HG02943 (cell line): ENCODE data around the gene CLDN14.
A peak's percentile ranks its signal among the peaks of the same experiment; 100 is the strongest.

ENCODE experiments used
- ATAC-seq: cut with Tn5 transposase; IDR thresholded peaks from one replicate; pipeline ENCODE4 v1.9.1; 2021; ENCODE audit warnings: mild to moderate bottlenecking, low read depth, moderate library complexity; ENCODE audit not compliant: unreplicated experiment

Gene CLDN14

DNA sequence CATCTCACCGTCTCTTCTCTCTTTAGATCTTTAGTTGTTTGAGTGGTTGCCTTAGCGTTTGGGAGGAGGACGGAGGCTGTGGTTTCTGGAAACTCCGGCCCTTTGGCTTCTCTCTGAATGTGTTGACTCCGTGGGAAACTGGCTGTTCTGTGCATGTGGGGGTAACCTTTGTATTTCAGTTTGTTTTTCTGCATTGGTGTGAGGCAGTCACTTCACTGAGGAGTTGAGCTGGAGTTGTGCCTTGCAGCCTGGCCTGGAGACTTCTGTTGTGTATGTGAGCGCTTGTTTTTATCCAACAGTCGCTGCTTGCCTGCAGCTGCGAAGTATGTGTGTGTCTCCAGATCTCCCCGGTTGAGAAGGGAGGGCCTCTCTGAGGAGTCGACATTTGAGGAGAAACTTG is 33.6 kb downstream of the CLDN14 start:
- ATAC-seq, result no peak

DNA sequence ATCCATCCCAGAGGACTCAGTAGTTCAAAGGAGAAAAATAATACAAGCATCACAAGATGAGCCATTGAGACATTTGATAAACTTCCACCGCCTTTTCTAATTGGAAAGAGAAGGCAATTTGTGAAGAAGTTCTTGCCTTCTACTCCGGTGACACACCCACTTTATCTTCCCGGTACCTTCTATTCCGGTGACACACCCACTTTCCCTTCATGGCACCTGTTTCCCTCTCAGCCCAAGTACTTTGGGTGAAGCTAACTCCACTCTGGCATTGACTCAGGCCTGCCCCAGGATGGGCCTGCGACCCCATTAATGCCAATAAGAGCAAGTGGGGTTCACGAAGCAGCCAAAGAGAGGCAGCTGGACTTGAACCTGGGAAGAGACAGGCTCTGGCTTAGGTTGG is 38.2 kb downstream of the CLDN14 start:
- no peak for ATAC-seq

GRCh38 chr21:36437745-36438128 is 42.2 kb downstream of the CLDN14 start:
- no peak for ATAC-seq

DNA sequence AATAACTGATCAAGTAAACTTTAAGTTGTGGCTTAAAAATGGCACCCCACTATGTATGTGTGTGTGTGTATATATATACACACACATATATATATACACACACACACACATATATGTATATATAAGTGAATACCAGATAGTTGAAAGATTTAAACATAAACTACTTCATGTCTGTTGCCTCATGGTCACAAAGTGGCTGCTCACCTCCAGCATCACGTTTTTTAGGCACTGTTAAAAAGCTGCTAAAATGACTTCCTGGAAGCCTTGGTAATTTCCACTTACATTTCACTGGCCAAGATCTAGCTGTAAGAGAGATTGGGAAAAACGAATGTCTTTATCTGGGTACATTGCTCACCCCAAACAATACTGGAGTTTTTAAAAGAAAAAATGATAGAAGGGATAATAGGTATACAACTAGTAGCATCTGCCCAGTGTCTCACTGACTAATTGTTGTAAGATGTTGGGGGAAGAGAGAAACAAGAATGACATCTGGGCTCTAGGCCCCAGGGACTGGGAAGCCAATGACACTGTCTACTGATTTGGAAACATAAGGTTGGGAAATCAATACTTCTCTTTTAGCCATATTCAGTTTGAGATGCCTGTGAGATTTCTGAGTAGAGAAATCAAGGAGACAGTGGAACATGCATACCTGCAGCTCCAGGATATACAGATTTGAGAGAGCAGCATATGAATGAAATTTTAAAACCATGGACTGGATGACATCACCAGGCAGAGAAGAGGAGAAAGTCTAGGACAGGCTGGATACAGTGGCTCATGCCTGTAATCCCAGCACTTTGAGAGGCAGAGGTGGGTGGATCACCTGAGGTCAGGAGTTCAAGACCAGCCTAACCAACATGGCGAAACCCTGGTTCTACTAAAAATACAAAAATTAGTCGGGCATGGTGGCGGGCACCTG is 42.8 kb downstream of the CLDN14 start:
- no peak for ATAC-seq

GRCh38 chr21:36434144-36434543 is 45.8 kb downstream of the CLDN14 start:
- no peak for ATAC-seq

DNA sequence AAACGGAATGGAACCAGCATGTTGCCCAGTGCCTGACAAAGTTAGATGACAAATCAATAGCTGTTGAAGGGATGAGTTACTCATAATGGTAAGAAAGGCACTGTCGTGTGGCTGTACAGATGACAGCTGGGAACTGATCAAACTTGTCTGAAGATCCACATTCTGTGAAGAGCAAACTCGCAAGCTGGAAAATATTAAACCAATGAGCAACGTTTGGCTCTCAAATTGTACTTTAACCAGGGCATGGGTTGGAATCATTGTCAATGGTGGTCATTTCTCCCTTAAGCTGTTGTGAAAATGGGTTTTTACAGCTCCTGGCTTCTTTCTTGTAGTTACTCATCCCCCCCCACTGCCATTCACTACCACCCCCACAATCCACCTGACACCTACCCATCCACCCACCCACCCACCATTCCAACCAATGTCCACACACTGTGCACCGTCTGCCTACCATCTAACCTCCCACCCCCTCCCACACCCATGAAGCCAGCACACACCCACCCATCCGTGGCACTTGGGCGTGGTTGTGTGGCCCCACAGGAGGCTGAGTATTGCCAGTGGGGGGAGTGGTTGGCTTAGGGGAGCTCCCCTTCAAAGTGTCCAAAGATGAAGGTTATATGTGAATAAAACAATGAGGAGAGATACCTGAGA is 46.7 kb downstream of the CLDN14 start:
- no peak for ATAC-seq

GRCh38 chr21:36431252-36431651 is 48.7 kb downstream of the CLDN14 start:
- ATAC-seq, result no peak

DNA sequence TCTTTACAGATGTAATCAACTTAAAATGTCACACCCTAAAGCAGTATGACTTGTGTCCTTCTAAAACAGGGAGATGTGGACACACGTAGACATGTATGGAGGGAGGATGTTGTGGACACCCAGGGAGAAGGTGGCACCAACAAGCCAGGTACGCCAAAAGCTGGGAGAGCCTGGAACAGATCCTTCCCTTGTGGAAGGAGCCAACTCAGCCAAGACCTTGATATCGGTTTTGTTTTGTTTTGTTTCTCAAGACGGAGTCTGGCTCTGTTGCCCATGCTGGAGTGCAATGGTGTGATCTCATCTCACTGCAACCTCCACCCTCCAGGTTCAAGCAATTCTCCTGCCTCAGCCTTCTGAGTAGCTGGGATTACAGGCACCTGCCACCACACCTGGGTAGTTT is 49.1 kb downstream of the CLDN14 start:
- no peak for ATAC-seq

GRCh38 chr21:36429947-36430546 is 49.9 kb downstream of the CLDN14 start:
- peak; percentile 76 for ATAC-seq

DNA sequence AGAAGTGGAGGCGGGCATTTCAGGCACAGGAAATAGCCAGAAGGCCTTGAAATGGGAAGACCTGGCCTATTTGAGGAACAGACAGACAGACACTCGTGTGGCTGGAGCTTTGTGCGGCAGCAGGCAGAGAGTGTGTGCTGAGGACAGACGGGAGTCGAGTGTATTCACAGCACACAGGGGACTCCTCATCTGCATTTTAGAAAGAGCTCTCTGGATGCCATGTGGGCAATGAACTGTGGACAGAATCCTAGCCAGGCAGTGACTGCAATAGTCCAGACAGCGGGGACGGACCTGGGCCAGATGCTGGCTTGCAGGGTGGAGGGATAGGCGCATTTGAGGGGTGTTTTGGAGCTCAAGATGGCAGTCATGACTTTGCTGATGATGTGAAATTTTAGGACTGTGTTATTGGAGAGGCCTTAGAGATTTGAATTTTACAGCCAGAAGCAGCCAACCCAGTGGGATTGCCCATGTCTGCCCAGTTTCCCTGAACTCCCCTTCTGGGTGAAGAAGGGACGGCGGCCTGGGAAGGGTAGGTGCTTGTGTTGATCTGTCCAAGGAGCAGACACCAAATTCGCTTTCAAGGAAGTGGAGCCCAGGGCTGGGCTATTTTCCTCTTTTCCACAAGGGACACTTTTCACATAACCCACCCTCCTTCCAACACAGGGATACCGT is 51.0 kb downstream of the CLDN14 start:
- no peak for ATAC-seq

DNA sequence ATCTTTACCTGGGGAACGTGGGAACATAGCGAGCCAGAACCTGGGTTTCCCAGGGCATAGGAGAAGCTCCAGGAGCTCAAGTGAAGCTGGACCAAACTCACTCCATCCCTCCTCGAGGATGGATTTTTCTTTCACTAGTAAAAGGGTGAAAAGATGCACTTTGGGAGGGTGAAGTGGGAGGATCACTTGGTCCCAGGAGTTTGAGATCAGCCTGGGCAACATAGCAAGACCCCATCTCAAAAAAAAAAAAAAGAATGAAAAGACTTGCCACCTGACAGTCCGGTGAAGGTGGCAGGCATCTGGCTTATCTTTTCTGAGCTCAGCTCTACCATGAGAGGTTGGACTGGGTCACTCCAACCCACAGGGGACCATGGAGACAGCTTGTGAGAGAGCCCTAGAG is 52.4 kb downstream of the CLDN14 start:
- no peak for ATAC-seq

- ATAC-seq, result no peak
These were observed 54.6 kb downstream of the CLDN14 start for GRCh38 chr21:36425286-36425685.

DNA sequence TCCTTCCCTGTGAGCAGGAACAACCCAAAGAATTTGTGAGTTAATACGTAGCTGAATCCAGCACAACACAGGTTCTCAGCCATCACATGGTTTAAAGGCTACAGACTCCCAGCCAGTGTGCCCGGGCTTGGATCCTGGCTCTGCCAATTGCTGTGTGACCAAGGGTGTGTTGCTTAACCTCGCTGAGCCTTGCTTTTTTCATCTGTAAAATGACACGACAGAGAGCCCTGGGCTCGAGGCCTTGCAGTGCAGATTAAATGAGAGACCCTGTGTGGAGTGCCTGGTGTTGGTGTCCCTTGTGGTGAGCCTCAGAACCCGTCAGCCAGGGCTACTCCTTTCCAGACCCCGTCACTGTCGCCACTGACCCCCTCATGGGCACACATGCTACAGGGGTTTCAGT is 55.3 kb downstream of the CLDN14 start:
- ATAC-seq, result no peak

- ATAC-seq, result no peak
These were observed 56.0 kb downstream of the CLDN14 start for GRCh38 chr21:36423771-36424433.

- ATAC-seq, result no peak
These were observed 57.4 kb downstream of the CLDN14 start for GRCh38 chr21:36422279-36423098.

DNA sequence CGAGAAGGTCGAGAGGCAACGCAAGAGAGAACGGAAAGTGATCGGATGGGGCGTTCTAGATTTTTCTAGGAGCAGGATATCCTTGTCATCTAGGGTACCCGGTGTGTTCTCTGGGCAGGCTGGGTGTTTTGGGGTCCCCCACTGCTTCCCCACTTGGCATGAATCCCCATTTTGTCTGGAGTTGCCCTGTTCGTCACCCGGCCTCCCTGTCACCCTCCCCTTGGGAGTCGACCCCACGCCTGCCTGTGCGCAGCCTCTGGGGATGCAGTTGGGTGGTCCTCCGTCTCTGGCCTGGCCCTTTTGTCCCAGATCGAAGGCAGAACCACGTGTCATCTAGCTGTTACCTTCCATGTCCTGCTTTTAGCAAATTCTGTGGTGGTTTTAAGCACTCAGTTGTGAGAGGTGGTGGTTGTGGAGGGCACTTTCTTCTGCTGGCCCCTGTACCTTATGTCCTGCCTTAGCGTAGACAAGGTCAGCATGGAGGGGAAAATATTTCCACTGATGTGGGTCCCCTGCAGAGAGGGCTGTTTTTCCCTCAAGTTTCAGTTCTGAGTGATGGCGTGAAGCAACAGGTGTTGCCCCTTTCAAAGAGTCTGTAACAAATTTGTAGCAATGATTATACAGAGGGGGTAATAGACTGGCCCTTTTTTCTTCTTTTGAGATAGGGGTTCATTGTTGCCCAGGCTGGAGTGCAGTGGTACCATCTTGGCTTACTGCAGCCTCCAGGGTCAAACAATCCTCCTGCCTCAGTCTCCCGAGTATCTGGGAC is 59.2 kb downstream of the CLDN14 start:
- ATAC-seq, result no peak

GRCh38 chr21:36419996-36420395 is 59.9 kb downstream of the CLDN14 start:
- peak; percentile 52 for ATAC-seq

GRCh38 chr21:36419241-36419640 is 60.7 kb downstream of the CLDN14 start:
- ATAC-seq, result no peak

GRCh38 chr21:36415375-36415774 is 64.5 kb downstream of the CLDN14 start:
- no peak for ATAC-seq
